Measurements from ENCODE around the gene FPGS. TPM values are rescaled to one million over a fixed set of nuclear protein-coding genes. Genes with fewer than 3 reads are reported as not detected.

FPGS gene
- polyA plus RNA-seq, 3 donors = 21.3 to 28.5 (median 25.2) TPM

- no peak overlapping the region for H3K9ac ChIP-seq (ENCODE audit: insufficient read depth, low read length, poor library complexity, severe bottlenecking)
- WGBS (ENCODE audit: insufficient coverage) = 97% methylated on average over 15 of the region's 18 CpGs
- no peak overlapping the region for H3K4me3 ChIP-seq (replicated peaks in 1 of 3; ENCODE audit: low read depth in 2 of 3, low read length in 3 of 3)
- Mint-ChIP-seq H3K9me3 (peaks cover 19 to 26% (median 22%) of the 10 kb centered on the region in 7 donors), H3K36me3 (peaks cover 25 to 37% of the 10 kb centered on the region in 2 donors), H3K4me1 (peaks cover 7% of the 10 kb centered on the region), H3K4me3 (no peak overlapping the region), H3K27me3 (ENCODE audit: low read depth in 3 of 3) (peaks cover 0 to 3% (median 3%) of the 10 kb centered on the region in 3 donors), H3K27ac (no peak overlapping the region)
- no peak for DNase-seq
- intact Hi-C loops (cut with micrococcal nuclease) = no loop called here
- no peaks in the 10 kb centered on the region for H3K27me3 ChIP-seq (ENCODE audit: control insufficient read depth in 2 of 2, insufficient read depth in 2 of 2, low read length in 2 of 2)
- H3K36me3 ChIP-seq (replicated peaks in 1 of 2; ENCODE audit: control insufficient read depth in 1 of 2, insufficient read depth in 2 of 2, low read length in 2 of 2) = peaks cover 7 to 28% of the 10 kb centered on the region in 2 donors
- no peak overlapping the region for H3K4me2 ChIP-seq (replicated peaks; ENCODE audit: extremely low read depth, low read length, poor library complexity, severe bottlenecking)
- no peak overlapping the region for H2AFZ ChIP-seq (ENCODE audit: insufficient read depth, low read depth, low read length, poor library complexity, severe bottlenecking)
- no peaks in the 10 kb centered on the region for H3K79me2 ChIP-seq (ENCODE audit: insufficient read depth, low read length)
- H4K20me1 ChIP-seq (ENCODE audit: insufficient read depth, low read length) = peaks cover 13% of the 10 kb centered on the region
- no peak for TF ChIP-seq CTCF (IDR thresholded peaks at IDR 0.05)
- H3K4me1 ChIP-seq (ENCODE audit: control insufficient read depth in 1 of 2, insufficient read depth in 2 of 2, low read length in 2 of 2) = no peaks in the 10 kb centered on the region
- peaks cover 15 to 24% of the 10 kb centered on the region in 2 donors for H3K9me3 ChIP-seq (replicated peaks in 1 of 2; ENCODE audit: control insufficient read depth in 1 of 2, insufficient read depth in 1 of 2, low read length in 2 of 2)
- no peak overlapping the region for H3K27ac ChIP-seq (ENCODE audit: low read depth in 1 of 2, low read length in 2 of 2)
Observed at GRCh38 chr9:127846443-127847177, 43.9 kb downstream of the FPGS start.

GRCh38 chr9:127847178-127847510 is 44.5 kb downstream of the FPGS start:
- H3K4me1 Mint-ChIP-seq = peaks cover 13% of the 10 kb centered on the region
- peaks cover 0 to 3% (median 3%) of the 10 kb centered on the region in 3 donors for H3K27me3 Mint-ChIP-seq (ENCODE audit: low read depth in 3 of 3)
- peak overlapping the region in 2 of 7 donors; percentile 32 to 42 for H3K27ac Mint-ChIP-seq
- H3K36me3 Mint-ChIP-seq = peaks cover 23 to 33% of the 10 kb centered on the region in 2 donors
- Histone ChIP-seq H3K4me3 (replicated peaks in 1 of 3; ENCODE audit: low read depth in 2 of 3, low read length in 3 of 3) (no peak overlapping the region), H3K27me3 (ENCODE audit: control insufficient read depth in 2 of 2, insufficient read depth in 2 of 2, low read length in 2 of 2) (no peaks in the 10 kb centered on the region), H3K4me2 (replicated peaks; ENCODE audit: extremely low read depth, low read length, poor library complexity, severe bottlenecking) (no peak overlapping the region), H3K9me3 (replicated peaks in 1 of 2; ENCODE audit: control insufficient read depth in 1 of 2, insufficient read depth in 1 of 2, low read length in 2 of 2) (peaks cover 15 to 24% of the 10 kb centered on the region in 2 donors), H4K20me1 (ENCODE audit: insufficient read depth, low read length) (peaks cover 13% of the 10 kb centered on the region), H2AFZ (ENCODE audit: insufficient read depth, low read depth, low read length, poor library complexity, severe bottlenecking) (no peak overlapping the region), H3K79me2 (ENCODE audit: insufficient read depth, low read length) (no peaks in the 10 kb centered on the region), H3K9ac (ENCODE audit: insufficient read depth, low read length, poor library complexity, severe bottlenecking) (no peak overlapping the region), H3K27ac (ENCODE audit: low read depth in 1 of 2, low read length in 2 of 2) (no peak overlapping the region), H3K4me1 (ENCODE audit: control insufficient read depth in 1 of 2, insufficient read depth in 2 of 2, low read length in 2 of 2) (peaks cover 0 to 1% of the 10 kb centered on the region in 2 donors), H3K36me3 (replicated peaks in 1 of 2; ENCODE audit: control insufficient read depth in 1 of 2, insufficient read depth in 2 of 2, low read length in 2 of 2) (peaks cover 6 to 24% of the 10 kb centered on the region in 2 donors)
- H3K9me3 Mint-ChIP-seq = peaks cover 19 to 26% (median 22%) of the 10 kb centered on the region in 7 donors
- peak in 1 of 3 donors; percentile 30 for DNase-seq
- 71% methylated on average over 3 of the region's 6 CpGs for WGBS (ENCODE audit: insufficient coverage)
- no peak overlapping the region for H3K4me3 Mint-ChIP-seq
- intact Hi-C loops (cut with micrococcal nuclease) = no loop called here
- TF ChIP-seq CTCF (IDR thresholded peaks at IDR 0.05) = no peak

Measured in CD14-positive monocyte (primary cell).